H9 (cell line): ENCODE measurements around the gene CDH16. TPM values are rescaled to one million over a fixed set of nuclear protein-coding genes. Genes with fewer than 3 reads are reported as not detected.
A peak's percentile ranks its signal among the peaks of the same experiment; 100 is the strongest.

Source experiments
- DNase-seq: peaks from one replicate; pipeline ENCODE4 v3.0.0-alpha.2; 2017
- H2AFZ ChIP-seq: one replicate; pipeline ENCODE4 v1.6.1; 2013; ENCODE audit warnings: mild to moderate bottlenecking, low read length, control low read depth, moderate library complexity
- H2AK5ac ChIP-seq: 2 replicates; pipeline ENCODE4 v1.6.1; 2013; ENCODE audit warnings: low read length, control low read depth, mixed read lengths; ENCODE audit not compliant: insufficient read length
- H2BK120ac ChIP-seq: one replicate; pipeline ENCODE4 v1.6.1; 2013; ENCODE audit warnings: low read depth, mild to moderate bottlenecking, low read length, control low read depth, inconsistent platforms; ENCODE audit not compliant: poor library complexity, severe bottlenecking
- H2BK12ac ChIP-seq: 2 replicates; pipeline ENCODE4 v1.6.1; 2013; ENCODE audit warnings: low read length, control low read depth, mixed read lengths, low read depth; ENCODE audit not compliant: insufficient read length
- H2BK15ac ChIP-seq: 2 replicates; pipeline ENCODE4 v1.6.1; 2013; ENCODE audit warnings: low read depth, low read length, control low read depth
- H2BK20ac ChIP-seq: one replicate; pipeline ENCODE4 v1.6.1; 2013; ENCODE audit warnings: low read depth, mild to moderate bottlenecking, low read length, control low read depth, inconsistent platforms; ENCODE audit not compliant: poor library complexity, severe bottlenecking
- H2BK5ac ChIP-seq: 2 replicates; pipeline ENCODE4 v1.6.1; 2013; ENCODE audit warnings: low read length, control low read depth, mixed read lengths; ENCODE audit not compliant: insufficient read length
- H3K14ac ChIP-seq: 2 replicates; pipeline ENCODE4 v1.6.1; 2013; ENCODE audit warnings: low read length, control low read depth; ENCODE audit not compliant: insufficient read depth
- H3K18ac ChIP-seq: 2 replicates; pipeline ENCODE4 v1.6.1; 2013; ENCODE audit warnings: low read depth, mild to moderate bottlenecking, mixed read lengths, low read length, control low read depth; ENCODE audit not compliant: insufficient read length
- H3K23ac ChIP-seq: 2 replicates; pipeline ENCODE4 v1.6.1; 2013; ENCODE audit warnings: low read length, control low read depth, mixed read lengths, low read depth; ENCODE audit not compliant: insufficient read length
- H3K23me2 ChIP-seq: 2 replicates; pipeline ENCODE4 v1.6.1; 2013; ENCODE audit warnings: low read depth, mild to moderate bottlenecking, mixed read lengths, low read length, control low read depth; ENCODE audit not compliant: insufficient read length, poor library complexity, severe bottlenecking
- H3K27ac ChIP-seq: 2 replicates; pipeline ENCODE4 v1.5.1; 2013; ENCODE audit warnings: low read length, control low read depth, mixed read lengths, low read depth; ENCODE audit not compliant: insufficient read length
- H3K27me3 ChIP-seq: 2 replicates; pipeline ENCODE4 v1.6.1; 2013; ENCODE audit warnings: low read length, control low read depth, inconsistent platforms; ENCODE audit not compliant: insufficient read depth
- H3K4ac ChIP-seq: 2 replicates; pipeline ENCODE4 v1.6.1; 2013; ENCODE audit warnings: low read depth, mild to moderate bottlenecking, control low read depth, inconsistent platforms, low read length, moderate library complexity
- H3K4me1 ChIP-seq: 2 replicates; pipeline ENCODE4 v1.6.1; 2013; ENCODE audit warnings: low read length, control low read depth, inconsistent platforms; ENCODE audit not compliant: insufficient read depth
- H3K4me2 ChIP-seq: 2 replicates; pipeline ENCODE4 v1.6.1; 2013; ENCODE audit warnings: low read length, control low read depth, mixed read lengths; ENCODE audit not compliant: insufficient read length, insufficient read depth
- H3K56ac ChIP-seq: 2 replicates; pipeline ENCODE4 v1.6.1; 2013; ENCODE audit warnings: low read depth, mild to moderate bottlenecking, mixed read lengths, low read length, control low read depth; ENCODE audit not compliant: insufficient read length
- H3K79me1 ChIP-seq: 2 replicates; pipeline ENCODE4 v1.6.1; 2013; ENCODE audit warnings: low read depth, mild to moderate bottlenecking, moderate library complexity, low read length, control low read depth, inconsistent platforms; ENCODE audit not compliant: insufficient read depth, poor library complexity, severe bottlenecking
- H3K79me2 ChIP-seq: 2 replicates; pipeline ENCODE4 v1.6.1; 2013; ENCODE audit warnings: low read length, control low read depth, inconsistent platforms; ENCODE audit not compliant: insufficient read depth
- H3K9ac ChIP-seq: 2 replicates; pipeline ENCODE4 v1.6.1; 2013; ENCODE audit warnings: low read length, control low read depth, mixed read lengths; ENCODE audit not compliant: insufficient read length; ENCODE audit errors: extremely low read depth
- H3K9me3 ChIP-seq: one replicate; pipeline ENCODE4 v1.6.1; 2013; ENCODE audit warnings: low read depth, low read length, inconsistent platforms; ENCODE audit not compliant: control insufficient read depth
- H3T11ph ChIP-seq: one replicate; pipeline ENCODE4 v1.6.1; 2013; ENCODE audit warnings: mild to moderate bottlenecking, low read length, control low read depth, inconsistent platforms
- H4K20me1 ChIP-seq: one replicate; pipeline ENCODE4 v1.6.1; 2013; ENCODE audit not compliant: control insufficient read depth, insufficient read length, insufficient read depth
- H4K5ac ChIP-seq: 2 replicates; pipeline ENCODE4 v1.6.1; 2013; ENCODE audit warnings: low read depth, mild to moderate bottlenecking, mixed read lengths, low read length, control low read depth; ENCODE audit not compliant: insufficient read length
- H4K8ac ChIP-seq: replicated peaks from 2 replicates; pipeline ENCODE4 v1.6.1; 2013; ENCODE audit warnings: low read length, control low read depth, mixed read lengths, low read depth; ENCODE audit not compliant: insufficient read length
- H4K91ac ChIP-seq: 2 replicates; pipeline ENCODE4 v1.6.1; 2013; ENCODE audit warnings: low read depth, mild to moderate bottlenecking, moderate library complexity, mixed read lengths, low read length, control low read depth; ENCODE audit not compliant: insufficient read length
- H3K27ac Mint-ChIP-seq, 3 experiments: 2 replicates in 2 of 3; 3 replicates in 1 of 3; pipeline ENCODE4 v1.8.0; 2020 to 2021; ENCODE audit warnings: mixed read lengths in 3 of 3, mild to moderate bottlenecking in 1 of 3, moderate library complexity in 1 of 3
- H3K27me3 Mint-ChIP-seq: 2 replicates; pipeline ENCODE4 v1.8.0; 2021; ENCODE audit warnings: low read depth, mild to moderate bottlenecking, moderate library complexity, mixed read lengths
- H3K36me3 Mint-ChIP-seq, 3 experiments: 2 replicates in 2 of 3; 3 replicates in 1 of 3; pipeline ENCODE4 v1.8.0; 2020 to 2021; ENCODE audit warnings: low read depth in 3 of 3, mixed read lengths in 3 of 3; ENCODE audit not compliant: insufficient read depth in 1 of 3
- H3K4me1 Mint-ChIP-seq, 2 experiments: 2 replicates each; pipeline ENCODE4 v1.8.0; 2020; ENCODE audit warnings: mixed read lengths in 2 of 2
- H3K4me3 Mint-ChIP-seq, 2 experiments: 2 replicates in 1 of 2; 3 replicates in 1 of 2; pipeline ENCODE4 v1.8.0; 2020 to 2021; ENCODE audit warnings: mild to moderate bottlenecking in 2 of 2, mixed read lengths in 2 of 2, moderate library complexity in 1 of 2
- H3K9me3 Mint-ChIP-seq, 2 experiments: 2 replicates in 1 of 2; 3 replicates in 1 of 2; pipeline ENCODE4 v1.8.0; 2020; ENCODE audit warnings: mild to moderate bottlenecking in 2 of 2, mixed read lengths in 2 of 2, moderate library complexity in 1 of 2
- CTCF ChIP-seq: fragments of 200-600 bp; sonication (generic); conservative IDR thresholded peaks from 3 replicates; pipeline ENCODE4 v1.8.0; 2021; ENCODE audit warnings: antibody characterized with exemption, mild to moderate bottlenecking
- WGBS: extraction: QIAGEN DNeasy Blood & Tissue Kit; methylation state at CpG from one replicate; pipeline ENCODE4 v1.1.7; 2013; ENCODE audit warnings: missing lambda C conversion rate, low lambda C conversion rate, mixed read lengths; ENCODE audit not compliant: insufficient read length; ENCODE audit errors: extremely low coverage; 5-methylcytosine and 5-hydroxymethylcytosine counted together
- total RNA-seq: library from RNA; stranded (reverse); gene quantifications from 2 replicates; pipeline ENCODE4 v1.2.1, GENCODE V29; 2021

Gene CDH16
- total RNA-seq, 1 experiment from 2014 or later = not detected

GRCh38 chr16:66905633-66906539, 12.8 kb downstream of the CDH16 start:
- Mint-ChIP-seq H3K36me3 (no peaks in the 10 kb centered on the region), H3K27ac (no peak overlapping the region), H3K4me3 (peak overlapping the region in 1 of 2 experiments; percentile 34; a peak in 1 of 5 replicates), H3K27me3 (peaks cover 22% of the 10 kb centered on the region), H3K4me1 (peaks cover 2 to 15% of the 10 kb centered on the region in 2 experiments; a peak in 3 of 4 replicates), H3K9me3 (no peaks in the 10 kb centered on the region)
- Histone ChIP-seq H3K27ac (no peak overlapping the region), H3T11ph (no peak overlapping the region), H2AFZ (no peak overlapping the region), H2BK5ac (no peak overlapping the region), H2BK12ac (no peak overlapping the region), H3K27me3 (no peaks in the 10 kb centered on the region), H3K4ac (no peak overlapping the region), H4K91ac (no peak overlapping the region), H3K79me2 (no peaks in the 10 kb centered on the region), H4K5ac (no peak overlapping the region), H3K9ac (no peak overlapping the region), H3K18ac (no peak overlapping the region), H3K79me1 (no peaks in the 10 kb centered on the region), H3K56ac (no peak overlapping the region), H3K9me3 (no peaks in the 10 kb centered on the region), H3K4me1 (no peaks in the 10 kb centered on the region), H3K14ac (no peak overlapping the region), H2BK15ac (no peak overlapping the region), H4K20me1 (no peaks in the 10 kb centered on the region), H3K23me2 (no peaks in the 10 kb centered on the region), H3K23ac (no peak overlapping the region), H2BK20ac (no peak overlapping the region), H3K4me2 (no peak overlapping the region), H2AK5ac (no peak overlapping the region), H2BK120ac (no peak overlapping the region), H4K8ac (no peak overlapping the region)
- peak; percentile 80 for DNase-seq
- no CpG with 5 or more reads among the region's 11 CpGs for WGBS
- no peak for TF ChIP-seq CTCF
